Diencephalon (tissue), 1 donor: ENCODE data around the gene NEUROG3. TPM values are rescaled to one million over a fixed set of nuclear protein-coding genes. Genes with fewer than 3 reads are reported as not detected.

Experiments used
- total RNA-seq: library from RNA; depleted of rRNA; stranded (reverse); fragments of >200 nt; gene quantifications from one replicate; pipeline ENCODE4 v1.2.3, GENCODE V29; 2014

Gene NEUROG3
- not detected for total RNA-seq

DNA sequence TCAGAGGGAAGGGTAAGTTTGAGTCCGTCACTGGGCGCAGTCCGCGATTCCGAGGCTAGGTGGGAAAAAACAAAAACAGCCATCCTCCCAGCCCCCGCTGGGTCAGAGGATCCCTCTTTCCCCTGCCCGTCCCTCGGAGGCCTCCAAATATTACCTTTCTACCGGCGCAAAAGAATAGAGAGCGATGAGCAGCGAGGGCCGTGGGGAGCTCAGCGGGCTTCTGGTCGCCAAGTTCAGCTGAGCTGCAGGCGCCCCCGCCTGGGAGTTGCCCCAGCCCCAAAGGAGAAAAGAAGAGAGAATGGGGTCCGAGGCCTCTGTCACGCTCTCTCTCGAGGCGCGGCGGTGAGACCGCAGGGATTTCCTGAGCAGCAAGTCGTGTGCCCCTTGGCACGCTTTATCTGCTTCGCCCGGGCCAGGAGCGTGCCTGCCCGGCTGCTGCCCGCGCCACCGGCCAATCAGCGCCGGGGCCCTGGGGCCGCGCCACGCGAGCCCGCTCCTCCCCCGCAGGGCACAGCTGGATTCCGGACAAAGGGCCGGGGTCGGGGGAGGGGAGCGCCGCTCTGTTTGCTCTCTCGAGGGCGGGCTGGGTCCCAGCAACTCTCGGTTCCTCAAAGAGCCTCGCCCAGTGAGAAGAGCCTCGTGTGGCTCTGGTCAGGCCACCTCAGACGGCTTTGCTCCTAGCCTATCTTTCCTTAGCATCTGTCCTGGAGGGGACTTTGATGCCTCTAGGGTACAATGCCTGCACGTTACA is at the start of gene NEUROG3:
NEUROG3 (minus strand) TSS at position 367 of the 751 bp plus-strand sequence. CDS start 379 bp downstream, outside the sequence.

Other genes starting within 250 kb of the NEUROG3 start
- gene TACR2, start 156.5 kb downstream of the NEUROG3 start, total RNA-seq, result 1.2 TPM
- gene TSPAN15, start 122.0 kb downstream of the NEUROG3 start, total RNA-seq, result 10.6 TPM
- gene FAM241B, start 56.8 kb upstream of the NEUROG3 start, total RNA-seq, result 33.4 TPM
- 1.8 TPM for gene COL13A1, start 228.5 kb upstream of the NEUROG3 start, total RNA-seq